Measurements from ENCODE around the gene SYNE2.

DNA sequence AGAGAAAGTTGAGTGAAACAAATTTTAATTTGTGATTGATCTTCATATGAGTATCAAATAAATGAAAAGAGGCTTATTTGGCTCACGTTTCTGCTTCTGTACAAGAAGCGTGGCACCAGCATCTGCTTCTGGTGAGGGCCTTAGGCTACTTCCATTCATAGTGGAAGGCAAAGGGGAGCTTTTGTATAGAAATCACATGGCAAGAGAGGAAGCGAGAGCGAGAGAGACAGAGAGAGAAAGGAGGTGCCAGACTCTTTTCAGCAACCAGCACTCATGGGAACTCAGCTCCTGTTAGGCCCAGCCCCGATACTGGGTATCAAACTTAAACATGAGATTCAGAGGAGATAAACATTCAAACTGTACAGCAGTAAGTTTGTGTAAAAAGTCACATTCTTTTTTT is 121.4 kb downstream of the SYNE2 start:
- TF ChIP-seq, protein P1, sequence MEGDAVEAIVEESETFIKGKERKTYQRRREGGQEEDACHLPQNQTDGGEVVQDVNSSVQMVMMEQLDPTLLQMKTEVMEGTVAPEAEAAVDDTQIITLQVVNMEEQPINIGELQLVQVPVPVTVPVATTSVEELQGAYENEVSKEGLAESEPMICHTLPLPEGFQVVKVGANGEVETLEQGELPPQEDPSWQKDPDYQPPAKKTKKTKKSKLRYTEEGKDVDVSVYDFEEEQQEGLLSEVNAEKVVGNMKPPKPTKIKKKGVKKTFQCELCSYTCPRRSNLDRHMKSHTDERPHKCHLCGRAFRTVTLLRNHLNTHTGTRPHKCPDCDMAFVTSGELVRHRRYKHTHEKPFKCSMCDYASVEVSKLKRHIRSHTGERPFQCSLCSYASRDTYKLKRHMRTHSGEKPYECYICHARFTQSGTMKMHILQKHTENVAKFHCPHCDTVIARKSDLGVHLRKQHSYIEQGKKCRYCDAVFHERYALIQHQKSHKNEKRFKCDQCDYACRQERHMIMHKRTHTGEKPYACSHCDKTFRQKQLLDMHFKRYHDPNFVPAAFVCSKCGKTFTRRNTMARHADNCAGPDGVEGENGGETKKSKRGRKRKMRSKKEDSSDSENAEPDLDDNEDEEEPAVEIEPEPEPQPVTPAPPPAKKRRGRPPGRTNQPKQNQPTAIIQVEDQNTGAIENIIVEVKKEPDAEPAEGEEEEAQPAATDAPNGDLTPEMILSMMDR (IDR thresholded peaks at IDR 0.05), result no peak
- TF ChIP-seq POLR2AphosphoS5 (IDR thresholded peaks at IDR 0.05), result no peak
- TF ChIP-seq POLR2A (IDR thresholded peaks at IDR 0.05), result no peak

All from prostate gland (tissue), 2 donors.